Measurements from ENCODE around the gene DHRS12.

Gene DHRS12

GRCh38 chr13:51783428-51784094, 20.4 kb downstream of the DHRS12 start:
- no peak for DNase-seq (ENCODE audit: low read depth in 2 of 2)

DNA sequence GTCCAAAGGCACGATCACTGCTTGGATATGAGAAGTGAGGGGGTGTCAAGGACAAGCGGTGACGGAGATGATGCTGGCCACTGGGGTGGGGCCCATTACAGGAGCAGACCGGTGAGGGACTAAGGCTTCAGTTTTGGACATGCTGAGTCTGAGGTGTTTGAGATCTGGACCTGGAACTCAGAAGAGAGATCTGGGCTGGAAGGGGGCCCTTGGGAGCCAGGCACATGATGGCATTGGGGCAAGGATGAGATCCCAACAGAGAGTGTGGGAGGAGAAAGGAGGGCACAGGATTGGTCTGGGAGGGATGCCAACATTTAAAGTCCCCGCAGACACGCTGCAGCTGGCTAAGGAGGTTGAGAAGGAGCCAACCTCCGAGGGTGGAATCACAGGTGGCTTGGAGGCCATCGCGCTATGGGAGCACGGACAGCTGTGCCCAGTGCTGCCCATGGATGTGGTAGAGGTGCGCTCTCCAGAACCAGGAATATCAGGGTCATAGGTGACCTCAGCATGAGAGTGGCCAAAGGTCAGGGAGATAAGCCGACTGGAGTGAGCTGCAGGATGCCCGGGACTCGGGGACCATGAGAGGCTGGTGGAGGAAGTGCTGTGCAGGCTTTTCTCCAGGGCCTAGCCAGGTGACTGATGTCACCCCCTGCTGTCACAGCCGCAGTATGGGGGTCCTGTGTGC, 21.8 kb downstream of the DHRS12 start:
- no peak for DNase-seq (ENCODE audit: low read depth in 2 of 2)

GRCh38 chr13:51781246-51782022, 22.5 kb downstream of the DHRS12 start:
- no peak for DNase-seq (ENCODE audit: low read depth in 2 of 2)

GRCh38 chr13:51780099-51780498, 23.9 kb downstream of the DHRS12 start:
- DNase-seq (ENCODE audit: low read depth in 2 of 2) = no peak

DNA sequence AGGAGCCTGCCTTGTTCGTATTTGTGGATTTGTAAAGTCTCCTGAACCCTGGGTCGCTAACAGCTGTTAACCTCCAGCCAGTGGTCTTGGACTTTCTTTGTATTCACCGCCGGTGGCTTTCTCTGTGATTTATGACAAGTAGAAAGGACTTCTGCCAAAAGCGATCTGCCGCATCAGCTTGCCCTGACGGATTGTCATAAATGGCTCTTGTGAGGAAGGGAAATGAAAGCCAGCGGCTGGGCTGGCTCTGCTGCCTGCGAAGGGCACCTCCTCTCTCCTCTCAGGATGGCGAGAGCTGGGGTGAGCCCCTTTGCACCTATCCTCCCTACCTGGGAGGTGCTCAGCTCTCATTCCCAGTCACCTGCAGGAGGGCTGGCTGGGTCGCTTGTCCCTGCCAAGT, 25.6 kb downstream of the DHRS12 start:
- DNase-seq (ENCODE audit: low read depth in 2 of 2) = no peak

DNA sequence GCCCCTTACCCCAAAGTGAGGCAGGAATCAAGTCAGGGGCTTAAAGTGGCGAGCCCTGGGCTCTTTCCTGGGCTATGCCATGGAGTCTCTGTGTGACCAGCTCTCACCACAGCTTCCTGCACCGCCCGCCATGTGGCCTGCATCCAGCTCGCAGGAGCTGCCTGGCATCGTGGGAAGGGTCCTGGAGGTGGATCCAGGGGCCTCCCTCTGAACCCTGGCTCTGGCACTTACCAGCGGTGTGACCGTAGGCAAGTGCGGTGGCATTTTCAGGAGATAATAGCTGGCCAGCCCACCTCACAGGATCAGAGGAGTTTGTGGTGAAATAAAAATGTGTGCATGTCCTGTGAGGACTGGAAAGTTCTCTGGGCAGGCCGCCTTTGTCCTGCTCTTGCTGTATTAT, 26.0 kb downstream of the DHRS12 start:
- no peak for DNase-seq (ENCODE audit: low read depth in 2 of 2)

- DNase-seq (ENCODE audit: low read depth in 2 of 2) = no peak
These were observed 27.8 kb downstream of the DHRS12 start for GRCh38 chr13:51776179-51776578.

DNA sequence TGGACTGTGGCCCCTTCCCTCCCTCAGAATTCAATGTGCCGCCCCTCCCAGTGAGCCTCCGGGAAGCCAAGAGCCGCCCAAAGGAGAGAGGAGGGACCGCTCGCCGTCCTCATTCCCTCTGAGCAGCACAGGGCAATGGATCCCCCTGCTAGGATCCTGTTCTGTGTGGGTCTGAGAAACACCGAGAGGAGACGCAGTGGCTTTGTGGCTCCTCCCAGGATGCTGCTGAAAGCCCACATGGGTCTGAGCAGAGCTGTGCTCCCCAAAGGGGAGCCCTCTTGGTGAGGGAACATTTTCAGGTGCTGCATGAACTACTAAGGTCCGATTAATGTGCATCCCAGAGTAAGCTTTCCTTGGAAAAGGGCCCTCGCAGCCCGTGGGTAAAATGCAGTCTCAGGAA, 30.4 kb downstream of the DHRS12 start:
- DNase-seq (ENCODE audit: low read depth in 2 of 2) = no peak

DNA sequence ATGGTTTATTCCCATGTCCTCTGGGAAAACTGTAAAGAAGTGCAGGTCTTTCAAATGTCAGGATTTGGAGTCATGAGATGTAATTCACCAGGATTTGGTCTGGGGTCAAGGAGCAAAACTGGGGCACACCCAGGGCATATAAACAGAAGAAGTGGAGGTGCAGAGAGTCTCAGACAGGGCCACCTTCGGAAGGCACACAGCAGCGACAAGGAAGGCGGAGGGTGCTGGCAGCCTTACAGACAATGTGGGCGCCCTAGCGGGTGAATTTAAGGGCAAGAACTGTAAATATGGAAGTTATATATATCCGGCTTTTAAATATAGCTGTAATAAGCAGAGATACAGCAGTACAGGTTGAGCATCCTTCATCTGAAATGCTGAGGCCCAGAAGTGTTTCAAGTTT, 31.2 kb downstream of the DHRS12 start:
- DNase-seq (ENCODE audit: low read depth in 2 of 2) = no peak

- DNase-seq (ENCODE audit: low read depth in 2 of 2) = no peak
These were observed 31.9 kb downstream of the DHRS12 start for GRCh38 chr13:51772105-51772455.

GRCh38 chr13:51771418-51772104, 32.4 kb downstream of the DHRS12 start:
- DNase-seq (ENCODE audit: low read depth in 2 of 2) = no peak

- no peak for DNase-seq (ENCODE audit: low read depth in 2 of 2)
These were observed 33.1 kb downstream of the DHRS12 start for GRCh38 chr13:51770681-51771417.

DNA sequence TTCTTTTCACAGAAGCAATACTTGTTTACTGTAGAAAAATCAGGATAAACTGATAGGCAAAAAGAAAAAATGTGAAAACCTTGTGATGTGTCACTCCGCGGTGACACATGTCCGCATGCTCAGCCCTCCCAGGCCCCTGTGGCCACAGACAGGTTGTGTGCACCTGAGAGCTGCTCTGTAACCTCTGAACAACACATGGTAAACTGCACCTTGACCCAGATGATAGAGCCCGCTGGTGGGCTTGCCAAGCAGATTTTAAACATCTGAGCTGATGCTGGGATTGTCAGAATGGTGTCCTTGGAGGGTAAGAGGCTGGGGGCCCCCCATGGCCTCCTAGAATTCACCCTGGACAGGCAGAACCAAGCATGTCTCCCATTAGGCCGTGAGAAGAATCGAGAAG, 33.8 kb downstream of the DHRS12 start:
- no peak for DNase-seq (ENCODE audit: low read depth in 2 of 2)

DNA sequence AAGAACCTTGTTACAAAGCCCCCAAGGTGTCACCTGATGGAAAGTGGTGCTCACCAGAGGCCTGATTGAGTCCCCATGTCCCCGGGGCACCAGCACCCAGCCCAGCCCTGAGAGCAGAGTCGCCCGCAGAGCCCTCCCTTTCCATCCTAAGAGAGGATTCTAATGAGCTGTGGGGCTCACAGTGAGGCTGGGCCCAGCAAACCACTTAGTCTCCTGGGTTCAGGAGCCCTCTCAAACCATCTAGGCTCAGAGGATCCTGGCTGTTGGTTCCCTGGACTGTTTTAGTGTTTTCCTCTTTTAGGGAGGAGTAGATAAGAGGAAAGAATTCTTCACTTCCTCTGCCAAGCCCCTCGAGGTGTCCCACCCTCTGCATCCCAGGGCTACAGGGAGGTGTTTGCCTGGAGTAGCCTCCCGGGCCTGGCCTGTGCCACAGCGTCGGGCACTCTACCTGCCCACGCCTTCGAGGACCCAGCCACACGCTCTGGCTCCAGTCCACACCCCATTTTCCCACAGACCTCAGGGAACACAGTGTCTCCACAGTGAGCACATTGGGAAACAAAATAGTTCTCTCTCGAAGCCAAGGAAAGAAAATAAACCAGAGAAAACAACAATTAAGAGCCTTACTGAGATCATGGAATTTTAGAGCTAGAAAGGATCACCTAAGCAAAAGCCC, 34.4 kb downstream of the DHRS12 start:
- no peak for DNase-seq (ENCODE audit: low read depth in 2 of 2)

DNA sequence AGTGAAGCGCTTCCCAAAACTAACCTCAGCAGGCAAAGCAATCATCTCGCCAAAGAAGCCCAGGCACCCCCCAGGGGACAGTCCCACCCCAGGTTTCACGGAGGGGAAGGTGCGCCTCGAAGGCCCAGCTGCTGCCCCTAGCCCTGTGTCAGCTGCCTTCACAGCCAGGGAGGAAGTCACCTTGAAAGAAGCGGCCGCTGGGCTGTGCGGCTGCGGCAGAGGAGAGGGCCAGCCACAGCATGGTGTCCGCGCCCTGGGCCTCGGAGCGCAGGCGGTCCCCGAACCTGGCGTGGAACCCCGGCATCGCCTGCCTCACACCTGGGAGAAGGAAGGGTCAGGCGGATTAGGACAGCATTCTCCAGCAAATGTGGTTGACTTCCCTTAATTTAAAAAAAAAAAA, 35.0 kb downstream of the DHRS12 start:
- no peak for DNase-seq (ENCODE audit: low read depth in 2 of 2)

DNA sequence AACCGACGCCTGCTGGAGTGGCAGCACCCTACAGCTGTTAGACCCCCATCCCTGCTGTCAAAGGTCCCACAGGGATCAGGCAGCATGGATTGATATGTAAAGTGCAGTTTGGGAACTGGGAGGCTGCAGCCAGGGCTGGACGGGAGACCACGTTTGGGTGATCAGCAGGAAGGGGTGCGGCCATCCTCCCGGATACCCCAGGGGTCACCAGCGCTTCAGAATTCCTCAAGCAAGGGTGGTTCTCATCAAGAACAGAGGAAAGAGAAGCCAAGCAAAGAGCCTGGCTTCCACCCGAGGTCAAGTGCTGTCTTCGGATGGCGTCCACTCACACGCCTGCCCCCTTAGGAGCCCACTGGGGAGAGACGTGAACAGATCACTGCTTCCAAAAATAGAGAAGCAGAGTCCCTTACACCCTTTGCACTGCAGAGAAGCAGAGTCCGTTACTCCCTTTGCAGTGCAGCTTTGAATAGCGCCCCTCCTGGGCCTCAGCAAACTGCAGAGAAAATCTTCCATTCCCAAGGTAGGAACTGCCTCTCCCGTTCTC, 35.5 kb downstream of the DHRS12 start:
- no peak for DNase-seq (ENCODE audit: low read depth in 2 of 2)

GRCh38 chr13:51767100-51767499, 36.9 kb downstream of the DHRS12 start:
- no peak for DNase-seq (ENCODE audit: low read depth in 2 of 2)

- no peak for DNase-seq (ENCODE audit: low read depth in 2 of 2)
These were observed 38.8 kb downstream of the DHRS12 start for GRCh38 chr13:51765142-51765515.

DNA sequence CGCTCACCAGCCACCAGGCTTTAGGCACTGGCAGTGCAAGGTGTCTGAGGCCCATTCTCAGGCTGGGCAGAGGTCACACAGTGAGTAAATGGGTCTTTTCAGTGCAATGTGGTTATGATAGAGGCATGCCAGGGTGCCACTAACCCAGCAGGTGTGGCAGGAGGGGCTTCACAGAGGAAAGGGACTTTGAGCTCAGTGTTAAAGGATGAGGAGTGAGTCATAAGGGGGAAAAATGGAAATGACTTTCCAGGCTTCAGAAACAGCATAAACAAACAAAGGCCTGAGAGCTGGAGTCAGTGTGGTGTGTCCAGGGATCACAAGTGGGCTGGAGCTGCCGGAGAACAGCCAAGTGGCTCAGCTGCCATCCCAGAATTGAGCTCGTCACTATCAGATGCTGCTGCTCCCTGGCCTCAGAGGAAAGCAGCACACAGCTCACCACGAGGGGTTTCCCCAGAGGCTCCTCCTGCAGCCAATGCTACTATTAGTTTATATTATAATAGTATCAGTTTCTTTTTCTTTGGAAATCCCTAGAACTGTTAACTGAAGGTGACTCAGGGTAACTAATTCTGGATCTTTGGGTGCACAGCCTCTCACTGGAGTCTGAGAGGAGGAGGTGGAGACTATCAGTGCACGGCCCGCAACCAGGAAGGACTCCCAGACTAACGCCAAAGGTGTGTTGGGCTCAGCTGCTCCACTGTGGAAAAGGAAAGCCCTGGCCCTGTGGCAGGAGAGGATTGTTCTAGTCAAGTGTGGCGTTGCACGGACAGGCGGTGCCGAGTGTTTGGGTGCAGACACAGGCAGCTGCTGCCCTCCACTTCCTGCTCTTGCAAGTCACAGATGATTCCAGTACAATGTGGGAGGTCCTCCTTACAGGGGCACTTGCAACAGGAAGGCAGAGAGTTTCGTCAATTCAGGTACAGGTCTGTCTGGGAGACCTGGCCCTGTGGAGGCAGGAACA, 39.5 kb downstream of the DHRS12 start:
- DNase-seq (ENCODE audit: low read depth in 2 of 2) = peak; percentile 49 to 56

DNA sequence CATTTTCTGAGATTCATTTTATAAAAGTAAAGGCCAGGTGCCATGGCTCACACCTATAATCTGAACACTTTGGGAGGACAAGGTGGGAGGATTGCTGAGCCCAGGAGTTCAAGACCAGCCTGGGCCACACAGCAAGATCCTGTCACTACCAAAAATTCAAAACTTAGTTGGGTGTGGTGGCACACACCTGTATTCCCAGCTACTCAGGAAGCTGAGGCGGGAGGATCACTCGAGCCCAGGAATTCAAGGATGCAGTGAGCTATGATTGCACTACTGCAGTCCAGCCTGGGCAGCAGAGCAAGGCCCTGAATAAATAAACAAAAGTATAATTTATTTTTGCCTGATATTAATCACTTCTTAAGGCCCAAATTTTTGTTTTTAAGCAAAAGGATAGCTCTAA, 40.5 kb downstream of the DHRS12 start:
- no peak for DNase-seq (ENCODE audit: low read depth in 2 of 2)
